ENCODE measurements around the gene KRTAP19-8.

DNA sequence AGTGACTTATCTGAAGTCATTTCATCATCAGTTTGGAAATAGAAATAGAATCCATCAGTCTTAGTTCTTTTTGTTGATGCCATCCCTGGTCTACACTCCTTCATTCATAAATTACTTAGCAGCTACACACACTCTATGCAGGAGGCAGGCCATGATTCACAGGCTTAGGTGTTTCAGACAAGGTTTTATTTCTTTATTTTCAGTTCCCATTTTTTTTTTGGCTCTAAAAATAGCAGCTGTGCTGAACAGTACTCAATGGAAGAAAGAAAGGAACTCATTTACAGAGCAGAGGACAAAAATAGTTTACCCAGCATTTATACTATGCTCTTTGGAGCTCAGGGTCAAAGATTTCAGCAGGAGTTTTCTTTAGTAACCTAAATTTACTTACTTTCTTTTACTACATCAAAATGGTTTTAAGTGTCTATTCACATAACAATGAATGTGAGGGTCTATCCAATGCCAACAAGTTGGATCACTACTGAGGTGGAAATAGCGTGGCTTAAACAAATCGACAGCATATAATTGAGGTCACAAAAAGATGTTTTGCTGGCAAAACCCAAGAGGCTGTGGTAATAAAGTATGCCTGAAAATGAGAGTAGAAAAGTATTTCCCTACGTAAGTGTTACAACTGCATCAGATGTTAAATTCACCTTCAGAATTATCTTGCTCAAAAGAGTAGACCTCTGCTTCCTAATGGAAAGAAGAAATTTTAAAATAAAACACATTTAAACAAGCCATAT, 7.7 kb downstream of the KRTAP19-8 start:
- TF ChIP-seq GABPA (IDR thresholded peaks at IDR 0.05 in 1 of 2, conservative IDR thresholded peaks at IDR 0.05 in 1 of 2): no peak
- TF ChIP-seq SP1 (IDR thresholded peaks at IDR 0.05): no peak
- TF ChIP-seq, protein P1, sequence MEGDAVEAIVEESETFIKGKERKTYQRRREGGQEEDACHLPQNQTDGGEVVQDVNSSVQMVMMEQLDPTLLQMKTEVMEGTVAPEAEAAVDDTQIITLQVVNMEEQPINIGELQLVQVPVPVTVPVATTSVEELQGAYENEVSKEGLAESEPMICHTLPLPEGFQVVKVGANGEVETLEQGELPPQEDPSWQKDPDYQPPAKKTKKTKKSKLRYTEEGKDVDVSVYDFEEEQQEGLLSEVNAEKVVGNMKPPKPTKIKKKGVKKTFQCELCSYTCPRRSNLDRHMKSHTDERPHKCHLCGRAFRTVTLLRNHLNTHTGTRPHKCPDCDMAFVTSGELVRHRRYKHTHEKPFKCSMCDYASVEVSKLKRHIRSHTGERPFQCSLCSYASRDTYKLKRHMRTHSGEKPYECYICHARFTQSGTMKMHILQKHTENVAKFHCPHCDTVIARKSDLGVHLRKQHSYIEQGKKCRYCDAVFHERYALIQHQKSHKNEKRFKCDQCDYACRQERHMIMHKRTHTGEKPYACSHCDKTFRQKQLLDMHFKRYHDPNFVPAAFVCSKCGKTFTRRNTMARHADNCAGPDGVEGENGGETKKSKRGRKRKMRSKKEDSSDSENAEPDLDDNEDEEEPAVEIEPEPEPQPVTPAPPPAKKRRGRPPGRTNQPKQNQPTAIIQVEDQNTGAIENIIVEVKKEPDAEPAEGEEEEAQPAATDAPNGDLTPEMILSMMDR (IDR thresholded peaks at IDR 0.05; ENCODE audit: low read depth, low read length, missing input control): no peak
- TF ChIP-seq RAD21 (IDR thresholded peaks at IDR 0.05): no peak
- no peak for TF ChIP-seq YY1 (IDR thresholded peaks at IDR 0.05)
- no peak for TF ChIP-seq JUND (IDR thresholded peaks at IDR 0.05)
- TF ChIP-seq, protein P2, sequence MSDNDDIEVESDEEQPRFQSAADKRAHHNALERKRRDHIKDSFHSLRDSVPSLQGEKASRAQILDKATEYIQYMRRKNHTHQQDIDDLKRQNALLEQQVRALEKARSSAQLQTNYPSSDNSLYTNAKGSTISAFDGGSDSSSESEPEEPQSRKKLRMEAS (IDR thresholded peaks at IDR 0.05): no peak
- TF ChIP-seq, protein P3, sequence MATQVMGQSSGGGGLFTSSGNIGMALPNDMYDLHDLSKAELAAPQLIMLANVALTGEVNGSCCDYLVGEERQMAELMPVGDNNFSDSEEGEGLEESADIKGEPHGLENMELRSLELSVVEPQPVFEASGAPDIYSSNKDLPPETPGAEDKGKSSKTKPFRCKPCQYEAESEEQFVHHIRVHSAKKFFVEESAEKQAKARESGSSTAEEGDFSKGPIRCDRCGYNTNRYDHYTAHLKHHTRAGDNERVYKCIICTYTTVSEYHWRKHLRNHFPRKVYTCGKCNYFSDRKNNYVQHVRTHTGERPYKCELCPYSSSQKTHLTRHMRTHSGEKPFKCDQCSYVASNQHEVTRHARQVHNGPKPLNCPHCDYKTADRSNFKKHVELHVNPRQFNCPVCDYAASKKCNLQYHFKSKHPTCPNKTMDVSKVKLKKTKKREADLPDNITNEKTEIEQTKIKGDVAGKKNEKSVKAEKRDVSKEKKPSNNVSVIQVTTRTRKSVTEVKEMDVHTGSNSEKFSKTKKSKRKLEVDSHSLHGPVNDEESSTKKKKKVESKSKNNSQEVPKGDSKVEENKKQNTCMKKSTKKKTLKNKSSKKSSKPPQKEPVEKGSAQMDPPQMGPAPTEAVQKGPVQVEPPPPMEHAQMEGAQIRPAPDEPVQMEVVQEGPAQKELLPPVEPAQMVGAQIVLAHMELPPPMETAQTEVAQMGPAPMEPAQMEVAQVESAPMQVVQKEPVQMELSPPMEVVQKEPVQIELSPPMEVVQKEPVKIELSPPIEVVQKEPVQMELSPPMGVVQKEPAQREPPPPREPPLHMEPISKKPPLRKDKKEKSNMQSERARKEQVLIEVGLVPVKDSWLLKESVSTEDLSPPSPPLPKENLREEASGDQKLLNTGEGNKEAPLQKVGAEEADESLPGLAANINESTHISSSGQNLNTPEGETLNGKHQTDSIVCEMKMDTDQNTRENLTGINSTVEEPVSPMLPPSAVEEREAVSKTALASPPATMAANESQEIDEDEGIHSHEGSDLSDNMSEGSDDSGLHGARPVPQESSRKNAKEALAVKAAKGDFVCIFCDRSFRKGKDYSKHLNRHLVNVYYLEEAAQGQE (IDR thresholded peaks at IDR 0.05): no peak
- TF ChIP-seq NR2F2 (IDR thresholded peaks at IDR 0.05): no peak
- no peak for TF ChIP-seq TAF1 (conservative IDR thresholded peaks at IDR 0.05)
- TF ChIP-seq, protein P4, sequence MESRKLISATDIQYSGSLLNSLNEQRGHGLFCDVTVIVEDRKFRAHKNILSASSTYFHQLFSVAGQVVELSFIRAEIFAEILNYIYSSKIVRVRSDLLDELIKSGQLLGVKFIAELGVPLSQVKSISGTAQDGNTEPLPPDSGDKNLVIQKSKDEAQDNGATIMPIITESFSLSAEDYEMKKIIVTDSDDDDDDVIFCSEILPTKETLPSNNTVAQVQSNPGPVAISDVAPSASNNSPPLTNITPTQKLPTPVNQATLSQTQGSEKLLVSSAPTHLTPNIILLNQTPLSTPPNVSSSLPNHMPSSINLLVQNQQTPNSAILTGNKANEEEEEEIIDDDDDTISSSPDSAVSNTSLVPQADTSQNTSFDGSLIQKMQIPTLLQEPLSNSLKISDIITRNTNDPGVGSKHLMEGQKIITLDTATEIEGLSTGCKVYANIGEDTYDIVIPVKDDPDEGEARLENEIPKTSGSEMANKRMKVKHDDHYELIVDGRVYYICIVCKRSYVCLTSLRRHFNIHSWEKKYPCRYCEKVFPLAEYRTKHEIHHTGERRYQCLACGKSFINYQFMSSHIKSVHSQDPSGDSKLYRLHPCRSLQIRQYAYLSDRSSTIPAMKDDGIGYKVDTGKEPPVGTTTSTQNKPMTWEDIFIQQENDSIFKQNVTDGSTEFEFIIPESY (IDR thresholded peaks at IDR 0.05): no peak
